HUDEP-2 (cell line): ENCODE measurements around the gene C7.
"Not testable (repeated sequence)": the region's sequence is repeated elsewhere in the genome, so short reads cannot be mapped to it uniquely, and the experiment has no call there.

ENCODE experiments used
- DNase-seq, 76 experiments: peaks; one replicate each; lab custom pipeline; 2025; ENCODE audit not compliant: unreplicated experiment in 76 of 76; lab: John Stamatoyannopoulos, UW

Gene C7

GRCh38 chr5:40909264-40909663 lies at the start of gene C7:
C7 (plus strand) TSS chr5:40909497; CDS start chr5:40909611, 114 bp downstream.
- DNase-seq = peak in 10 of 76 experiments; percentile 2 to 57 (median 11)

- no peak for DNase-seq
These were observed 48.6 kb upstream of the C7 start for GRCh38 chr5:40860711-40861110.

- peak in 1 of 76 experiments; percentile 14 for DNase-seq
These were observed 44.3 kb upstream of the C7 start for GRCh38 chr5:40865004-40865403.

GRCh38 chr5:40866844-40867243 lies 42.5 kb upstream of the C7 start:
- no peak for DNase-seq

- DNase-seq = no peak
These were observed 39.9 kb upstream of the C7 start for GRCh38 chr5:40869384-40869783.

GRCh38 chr5:40871177-40871576 lies 38.1 kb upstream of the C7 start:
- no peak for DNase-seq

GRCh38 chr5:40872253-40872652 lies 37.0 kb upstream of the C7 start:
- DNase-seq = not testable (repeated sequence)

- DNase-seq = no peak
These were observed 35.9 kb upstream of the C7 start for GRCh38 chr5:40873286-40873880.

- DNase-seq = no peak
These were observed 33.3 kb upstream of the C7 start for GRCh38 chr5:40875958-40876357.

- no peak for DNase-seq
These were observed 31.8 kb upstream of the C7 start for GRCh38 chr5:40877371-40877988.

GRCh38 chr5:40879163-40879942 lies 29.9 kb upstream of the C7 start:
- peak in 2 of 76 experiments; percentile 10 to 17 for DNase-seq

GRCh38 chr5:40882291-40882690 lies 27.0 kb upstream of the C7 start:
- no peak for DNase-seq

GRCh38 chr5:40883051-40883450 lies 26.2 kb upstream of the C7 start:
- not testable (repeated sequence) for DNase-seq

GRCh38 chr5:40895440-40896425 lies 13.6 kb upstream of the C7 start:
- DNase-seq = not testable (repeated sequence)

- peak in 57 of 76 experiments; percentile 2 to 63 (median 26) for DNase-seq
These were observed 4.9 kb upstream of the C7 start for GRCh38 chr5:40904205-40904993.

- no peak for DNase-seq
These were observed 4.3 kb upstream of the C7 start for GRCh38 chr5:40904994-40905306.

GRCh38 chr5:40906351-40906751 lies 2.9 kb upstream of the C7 start:
- DNase-seq = no peak

- no peak for DNase-seq
These were observed 426 bp downstream of the C7 start for GRCh38 chr5:40909723-40910122.

- no peak for DNase-seq
These were observed 2.0 kb downstream of the C7 start for GRCh38 chr5:40911266-40911665.

- DNase-seq = no peak
These were observed 5.5 kb downstream of the C7 start for GRCh38 chr5:40914835-40915234.
